A549 (cell line): ENCODE data around the gene SRMS.

Source experiments
- BCL3 ChIP-seq: fragments of >200 bp; sonication (Bioruptor Twin); formaldehyde crosslinking; IDR thresholded peaks from 3 replicates; pipeline ENCODE4 v1.6.1; 2016
- BHLHE40 ChIP-seq: IDR thresholded peaks from 2 replicates; pipeline ENCODE4 v1.6.1; 2012; ENCODE audit warnings: low read depth, low read length, inconsistent platforms
- CHD2 ChIP-seq: fragments of 150-350 bp; IDR thresholded peaks from 2 replicates; pipeline ENCODE4 v1.6.1; 2014; ENCODE audit warnings: low read length; ENCODE audit not compliant: partially characterized antibody
- CTCF ChIP-seq: fragments of >200 bp; sonication (Bioruptor Twin); formaldehyde crosslinking; IDR thresholded peaks from 3 replicates; pipeline ENCODE4 v1.5.1; 2016
- ELK1 ChIP-seq: fragments of 150-350 bp; IDR thresholded peaks from 2 replicates; pipeline ENCODE4 v1.6.1; 2014; ENCODE audit warnings: low read depth, mild to moderate bottlenecking, low read length
- EP300 ChIP-seq, 2 experiments: fragments of >200 bp; sonication (Bioruptor Twin); formaldehyde crosslinking; IDR thresholded peaks; 2 replicates in 1 of 2; 3 replicates in 1 of 2; pipeline ENCODE4 v1.6.1; 2016 to 2017
- HOXB13 ChIP-seq: fragments of 250-450 bp; sonication (Bioruptor Pico); IDR thresholded peaks from 2 replicates; pipeline ENCODE4 v1.5.0; 2020; ENCODE audit warnings: low read depth, mild to moderate bottlenecking, moderate library complexity
- JUN ChIP-seq, 2 experiments: fragments of >200 bp; sonication (Bioruptor Twin); formaldehyde crosslinking; IDR thresholded peaks; 2 replicates in 1 of 2; 3 replicates in 1 of 2; pipeline ENCODE4 v1.6.1; 2016 to 2017
- JUNB ChIP-seq: fragments of >200 bp; sonication (Bioruptor Twin); formaldehyde crosslinking; IDR thresholded peaks from 2 replicates; pipeline ENCODE4 v1.6.1; 2016
- MAX ChIP-seq: IDR thresholded peaks from 2 replicates; pipeline ENCODE4 v1.6.1; 2012
- MAZ ChIP-seq: fragments of 150-350 bp; IDR thresholded peaks from 2 replicates; pipeline ENCODE4 v1.6.1; 2014; ENCODE audit warnings: antibody characterized with exemption, low read depth, low read length, borderline replicate concordance
- POLR2A ChIP-seq: IDR thresholded peaks from 2 replicates; pipeline ENCODE4 v1.6.1; 2012; ENCODE audit warnings: mild to moderate bottlenecking, low read length
- RAD21 ChIP-seq, 2 experiments: fragments of >200 bp in 1 of 2; sonication (Bioruptor Twin) in 1 of 2; formaldehyde crosslinking in 1 of 2; IDR thresholded peaks in 1 of 2; conservative IDR thresholded peaks in 1 of 2; 2 replicates in 1 of 2; 3 replicates in 1 of 2; pipeline ENCODE4 v1.6.1; 2012 to 2018; ENCODE audit warnings: inconsistent platforms in 1 of 2
- ZFP36 ChIP-seq: fragments of 450-650 bp; IDR thresholded peaks from 2 replicates; pipeline ENCODE4 v1.6.1; 2014; ENCODE audit warnings: borderline replicate concordance; ENCODE audit not compliant: partially characterized antibody

- no peak for TF ChIP-seq CTCF
- TF ChIP-seq JUNB: no peak
- TF ChIP-seq JUN (IDR thresholded peaks at IDR 0.05): no peak
- TF ChIP-seq ELK1: no peak
- TF ChIP-seq ZFP36: no peak
- TF ChIP-seq MAX: no peak
- no peak for TF ChIP-seq BHLHE40
- TF ChIP-seq MAZ: no peak
- TF ChIP-seq EP300 (IDR thresholded peaks at IDR 0.05): no peak
- TF ChIP-seq RAD21 (conservative IDR thresholded peaks at IDR 0.05 in 1 of 2, IDR thresholded peaks at IDR 0.05 in 1 of 2): no peak
- no peak for TF ChIP-seq HOXB13 (CRISPR knock-in tag)
- TF ChIP-seq CHD2: no peak
- no peak for TF ChIP-seq POLR2A
- no peak for TF ChIP-seq BCL3
Observed at GRCh38 chr20:63532449-63532971, 15.0 kb downstream of the SRMS start.
